Stimulated activated CD8-positive, alpha-beta memory T cell treated with anti-CD3 and anti-CD28 coated beads, Interleukin-15, amount 100 ng/mL, for 48 hours (primary cell): ENCODE measurements around the gene TSPEAR.

Experiments used
- DNase-seq, 2 donors: peaks; one replicate each; pipeline ENCODE4 v3.0.0-alpha.2; 2020; ENCODE audit warnings: low read depth in 2 of 2

The TSPEAR gene

GRCh38 chr21:44516342-44516741 lies 195.0 kb downstream of the TSPEAR start:
- DNase-seq = no peak

- no peak for DNase-seq
These were observed 195.8 kb downstream of the TSPEAR start for GRCh38 chr21:44515359-44516165.

GRCh38 chr21:44514746-44515358 lies 196.5 kb downstream of the TSPEAR start:
- DNase-seq = no peak

GRCh38 chr21:44514218-44514520 lies 197.2 kb downstream of the TSPEAR start:
- DNase-seq = no peak

GRCh38 chr21:44513389-44514217 lies 197.8 kb downstream of the TSPEAR start:
- no peak for DNase-seq

GRCh38 chr21:44512496-44513388 lies 198.6 kb downstream of the TSPEAR start:
- DNase-seq = no peak

- no peak for DNase-seq
These were observed 199.5 kb downstream of the TSPEAR start for GRCh38 chr21:44511938-44512275.

- no peak for DNase-seq
These were observed 200.0 kb downstream of the TSPEAR start for GRCh38 chr21:44511219-44511937.

- peak; percentile 43 to 60 for DNase-seq
These were observed 200.7 kb downstream of the TSPEAR start for GRCh38 chr21:44510508-44511218.

GRCh38 chr21:44510109-44510507 lies 201.3 kb downstream of the TSPEAR start:
- no peak for DNase-seq

- no peak for DNase-seq
These were observed 201.8 kb downstream of the TSPEAR start for GRCh38 chr21:44509539-44509938.

- no peak for DNase-seq
These were observed 202.5 kb downstream of the TSPEAR start for GRCh38 chr21:44508711-44509445.

- DNase-seq = no peak
These were observed 203.0 kb downstream of the TSPEAR start for GRCh38 chr21:44508426-44508710.

- DNase-seq = no peak
These were observed 203.5 kb downstream of the TSPEAR start for GRCh38 chr21:44507673-44508425.

- no peak for DNase-seq
These were observed 204.8 kb downstream of the TSPEAR start for GRCh38 chr21:44506279-44507255.

GRCh38 chr21:44505673-44506278 lies 205.6 kb downstream of the TSPEAR start:
- DNase-seq = no peak

GRCh38 chr21:44503901-44504399 lies 207.4 kb downstream of the TSPEAR start:
- DNase-seq = no peak
